ES-I3 (cell line): ENCODE measurements around the gene TBCA.

Experiments used
- H3K36me3 ChIP-seq: 2 replicates; pipeline ENCODE4 v1.6.1; 2013; ENCODE audit warnings: mild to moderate bottlenecking, low read length, control low read depth, moderate library complexity; ENCODE audit not compliant: insufficient read depth
- H3K4me1 ChIP-seq: 2 replicates; pipeline ENCODE4 v1.6.1; 2013; ENCODE audit warnings: mild to moderate bottlenecking, control low read depth, low read length; ENCODE audit not compliant: insufficient read depth
- H3K9ac ChIP-seq: 2 replicates; pipeline ENCODE4 v1.6.1; 2013; ENCODE audit warnings: low read depth, mild to moderate bottlenecking, low read length, moderate library complexity
- H3K9me3 ChIP-seq: 2 replicates; pipeline ENCODE4 v1.6.1; 2013; ENCODE audit warnings: mild to moderate bottlenecking, low read length, moderate library complexity; ENCODE audit not compliant: control insufficient read depth, insufficient read depth

TBCA gene

DNA sequence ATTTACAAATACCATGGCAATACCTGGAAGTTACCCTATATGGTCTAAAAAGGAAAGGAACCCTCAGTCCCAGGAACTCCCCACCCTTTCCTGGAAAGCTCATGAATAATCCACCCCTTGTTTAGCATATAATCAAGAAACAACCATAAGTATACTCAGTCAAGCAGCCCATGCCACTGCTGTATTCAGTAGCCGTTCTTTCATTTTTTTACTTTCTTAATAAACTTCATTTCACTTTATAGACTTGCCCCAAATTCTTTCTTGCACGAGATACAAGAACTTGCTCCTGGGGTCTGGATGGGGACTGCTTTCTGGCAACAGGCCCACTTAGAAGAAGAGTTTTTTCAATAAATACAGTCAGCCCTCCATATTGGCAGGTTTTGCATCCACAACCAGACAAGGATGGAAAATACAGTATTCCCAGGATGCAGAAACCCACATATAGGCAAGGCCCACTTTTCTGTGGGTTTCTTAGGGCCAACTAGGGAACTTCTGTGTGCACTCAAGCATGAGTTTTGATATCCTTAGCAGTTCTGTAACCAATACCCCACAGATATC is 2.8 kb upstream of the TBCA start:
- Histone ChIP-seq H3K4me1 (no peaks in the 10 kb centered on the region; the same call in 1 of the 2 replicates), H3K9me3 (no peaks in the 10 kb centered on the region), H3K9ac (no peak overlapping the region), H3K36me3 (no peaks in the 10 kb centered on the region)

- H3K9ac ChIP-seq = no peak overlapping the region
- H3K9me3 ChIP-seq = no peaks in the 10 kb centered on the region
- H3K36me3 ChIP-seq = no peaks in the 10 kb centered on the region
- H3K4me1 ChIP-seq = peaks cover 5% of the 10 kb centered on the region
Measured at GRCh38 chr5:77778398-77778797, 2.3 kb upstream of the TBCA start.

DNA sequence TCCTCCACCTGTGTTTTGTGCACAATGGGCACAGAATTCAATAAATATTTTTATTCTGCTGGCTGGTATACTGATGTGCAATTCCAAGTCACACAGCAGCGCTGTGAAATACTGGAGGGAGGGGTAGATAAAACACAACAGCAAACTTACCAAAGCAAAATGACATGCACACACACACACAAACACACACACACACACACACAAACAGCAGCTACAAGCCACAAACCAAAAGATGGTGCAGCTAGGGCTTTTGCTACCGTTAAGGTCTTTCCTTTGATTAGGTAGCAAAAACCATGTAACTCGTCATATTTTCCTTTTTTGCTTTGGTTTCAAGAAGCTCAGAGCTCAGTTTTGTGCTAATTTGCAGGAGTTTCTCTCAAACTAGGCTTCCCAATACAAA is 1.8 kb upstream of the TBCA start:
- Histone ChIP-seq H3K9me3 (no peaks in the 10 kb centered on the region), H3K36me3 (no peaks in the 10 kb centered on the region; the same call in none of the 2 replicates), H3K4me1 (peaks cover 10% of the 10 kb centered on the region), H3K9ac (no peak overlapping the region)

DNA sequence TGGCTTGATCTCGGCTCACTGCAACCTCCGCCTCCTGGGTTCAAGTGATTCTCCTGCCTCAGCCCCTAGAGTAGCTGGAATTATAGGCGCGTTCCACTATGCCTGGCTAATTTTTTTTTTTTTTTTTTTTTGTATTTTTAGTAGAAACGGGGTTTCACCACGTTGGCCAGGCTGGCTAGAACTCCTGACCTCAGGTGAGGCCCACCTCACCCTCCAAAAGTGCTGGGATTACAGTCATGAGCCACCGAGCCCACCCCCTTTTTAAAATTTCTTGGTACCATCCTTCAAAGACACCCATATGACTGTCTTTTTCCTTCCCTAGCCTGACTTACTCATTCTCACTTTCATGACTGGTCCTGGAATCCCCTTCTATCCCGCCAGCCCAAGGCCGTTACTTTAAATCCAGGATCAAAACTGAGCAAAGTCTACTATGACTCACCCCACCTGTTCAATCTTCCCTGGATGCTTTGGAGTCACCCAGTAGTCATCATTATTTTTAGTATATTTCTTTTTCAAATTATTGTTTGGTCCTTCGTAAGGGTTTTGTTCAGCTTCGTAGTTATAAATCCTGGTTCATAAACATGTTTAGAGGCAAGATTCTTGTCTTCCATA is 1.2 kb upstream of the TBCA start:
- H3K9ac ChIP-seq = no peak overlapping the region
- H3K4me1 ChIP-seq = peaks cover 11% of the 10 kb centered on the region
- no peaks in the 10 kb centered on the region; the same call in none of the 2 replicates for H3K36me3 ChIP-seq
- H3K9me3 ChIP-seq = no peaks in the 10 kb centered on the region

DNA sequence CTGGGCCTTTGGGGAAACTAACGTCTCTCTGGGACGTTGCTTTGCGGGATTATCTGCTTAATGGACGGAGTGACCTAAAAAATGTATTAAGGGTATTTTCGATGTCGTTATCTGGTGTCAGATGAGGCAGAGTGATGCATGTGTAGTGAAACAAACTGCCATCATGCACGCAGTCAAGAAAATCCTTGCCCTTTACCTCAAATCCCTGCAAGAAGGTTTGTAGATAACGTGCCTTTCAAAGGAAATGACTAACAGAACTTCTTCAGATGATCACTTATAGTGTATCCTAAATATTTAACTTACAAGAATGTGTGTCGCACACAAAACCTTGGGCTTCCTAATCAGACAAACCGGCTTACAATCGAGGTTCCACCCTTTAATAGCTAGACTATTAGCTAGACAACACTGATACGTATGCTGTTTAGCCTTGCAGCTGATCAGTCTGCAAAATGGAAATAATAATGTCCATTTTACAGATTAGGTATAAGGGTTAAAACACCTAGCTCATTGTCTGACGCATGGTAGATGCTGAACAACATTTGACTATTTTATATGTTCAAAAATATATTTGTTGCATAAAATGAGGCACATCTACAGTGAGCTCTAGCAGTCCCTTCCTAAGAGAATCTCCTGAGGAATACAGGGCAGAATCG is 541 bp upstream of the TBCA start:
- Histone ChIP-seq H3K36me3 (no peaks in the 10 kb centered on the region; the same call in none of the 2 replicates), H3K9me3 (no peaks in the 10 kb centered on the region), H3K4me1 (peaks cover 11% of the 10 kb centered on the region), H3K9ac (peak overlapping the region; percentile 88)

DNA sequence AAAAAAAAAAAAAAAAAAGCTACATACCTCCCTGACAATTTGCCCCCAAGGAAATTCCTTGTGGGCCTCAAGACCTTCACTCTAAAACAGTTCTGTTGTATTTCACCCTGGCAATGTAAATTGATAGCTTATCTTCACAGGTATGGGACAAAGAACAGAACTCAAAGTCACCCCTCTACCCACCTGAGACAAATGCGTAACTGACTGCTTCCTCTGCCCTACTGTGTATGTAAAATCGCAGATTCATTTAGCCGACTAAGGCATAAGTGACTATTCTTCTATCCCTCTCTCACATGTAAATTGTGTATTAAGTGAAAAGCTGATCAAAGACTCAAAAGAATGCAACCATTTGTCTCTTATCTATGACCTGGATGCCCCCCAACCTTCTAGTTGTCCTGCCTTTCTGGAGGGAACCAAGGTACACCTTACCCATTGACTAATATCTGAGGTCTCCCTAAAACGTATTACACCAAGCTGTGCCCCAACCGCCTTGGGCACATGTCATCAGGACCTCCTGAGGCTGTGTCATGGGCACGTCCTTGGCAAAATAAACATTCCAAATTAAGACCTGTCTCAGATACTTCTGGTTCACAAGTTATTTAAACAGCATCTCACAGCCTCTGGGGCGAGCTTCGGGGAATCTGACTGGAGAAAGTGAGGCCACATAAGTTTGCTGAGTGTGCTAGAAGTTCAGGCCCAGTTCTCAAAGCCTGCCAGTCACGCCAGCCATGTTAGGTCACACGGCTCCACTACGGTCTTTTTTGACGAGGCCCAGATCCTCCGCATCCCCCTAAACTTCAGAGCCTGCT is 954 bp downstream of the TBCA start:
- Histone ChIP-seq H3K4me1 (peaks cover 18% of the 10 kb centered on the region), H3K36me3 (no peaks in the 10 kb centered on the region; the same call in none of the 2 replicates), H3K9me3 (no peaks in the 10 kb centered on the region), H3K9ac (peak overlapping the region; percentile 88)

- peaks cover 19% of the 10 kb centered on the region for H3K4me1 ChIP-seq
- H3K36me3 ChIP-seq = no peaks in the 10 kb centered on the region; the same call in none of the 2 replicates
- H3K9ac ChIP-seq = peak overlapping the region; percentile 88; the same call in 1 of the 2 replicates
- no peaks in the 10 kb centered on the region for H3K9me3 ChIP-seq
Measured at GRCh38 chr5:77773734-77774280, 2.3 kb downstream of the TBCA start.

DNA sequence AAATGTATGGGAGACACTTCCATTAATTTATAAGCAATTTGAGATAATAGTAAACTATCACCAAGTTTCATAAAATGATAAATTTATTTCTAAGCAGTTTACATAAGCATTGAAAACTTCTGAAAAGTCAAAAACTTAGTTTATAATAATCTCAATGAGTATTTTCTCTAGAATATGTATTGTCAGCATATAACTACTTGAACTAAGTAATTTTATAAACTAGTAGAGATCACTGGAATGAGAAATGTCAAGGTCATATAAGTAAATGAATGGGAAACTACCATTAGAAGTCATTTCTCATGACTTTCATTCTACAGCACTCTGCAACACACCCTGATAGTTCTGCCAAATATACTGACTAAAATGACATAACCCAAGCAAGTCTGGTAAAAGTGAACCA is 3.4 kb downstream of the TBCA start:
- no peaks in the 10 kb centered on the region; the same call in none of the 2 replicates for H3K36me3 ChIP-seq
- H3K9me3 ChIP-seq = no peaks in the 10 kb centered on the region
- 0 out of 2 replicates have a peak overlapping the region, but pooled peaks have one; percentile 88 for H3K9ac ChIP-seq
- peaks cover 19% of the 10 kb centered on the region for H3K4me1 ChIP-seq

DNA sequence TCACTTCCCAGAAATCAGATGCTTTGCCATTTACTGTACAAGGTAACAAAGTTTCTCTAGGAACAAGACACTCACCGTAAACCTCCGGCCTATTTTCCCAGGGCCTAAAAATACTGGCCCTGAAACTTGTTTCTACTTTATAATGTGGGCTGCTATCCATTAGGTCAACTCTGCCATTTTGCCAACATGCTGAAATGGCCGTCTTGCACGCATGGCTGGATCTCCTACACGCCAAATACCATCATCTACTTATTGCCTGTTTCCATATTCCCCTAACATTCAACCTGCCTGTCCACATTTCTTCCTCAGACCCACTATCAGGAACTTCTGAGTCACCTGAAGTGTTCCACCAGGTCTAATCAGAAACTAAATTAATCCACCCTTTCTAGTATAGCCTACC is 4.7 kb downstream of the TBCA start:
- Histone ChIP-seq H3K36me3 (peaks cover 3% of the 10 kb centered on the region), H3K4me1 (peaks cover 19% of the 10 kb centered on the region; the same call in 1 of the 2 replicates), H3K9ac (no peak overlapping the region), H3K9me3 (no peaks in the 10 kb centered on the region)

- Histone ChIP-seq H3K9ac (no peak overlapping the region), H3K4me1 (peaks cover 19% of the 10 kb centered on the region; the same call in 1 of the 2 replicates), H3K9me3 (no peaks in the 10 kb centered on the region), H3K36me3 (peaks cover 3% of the 10 kb centered on the region)
Measured at GRCh38 chr5:77770293-77771005, 5.7 kb downstream of the TBCA start.

DNA sequence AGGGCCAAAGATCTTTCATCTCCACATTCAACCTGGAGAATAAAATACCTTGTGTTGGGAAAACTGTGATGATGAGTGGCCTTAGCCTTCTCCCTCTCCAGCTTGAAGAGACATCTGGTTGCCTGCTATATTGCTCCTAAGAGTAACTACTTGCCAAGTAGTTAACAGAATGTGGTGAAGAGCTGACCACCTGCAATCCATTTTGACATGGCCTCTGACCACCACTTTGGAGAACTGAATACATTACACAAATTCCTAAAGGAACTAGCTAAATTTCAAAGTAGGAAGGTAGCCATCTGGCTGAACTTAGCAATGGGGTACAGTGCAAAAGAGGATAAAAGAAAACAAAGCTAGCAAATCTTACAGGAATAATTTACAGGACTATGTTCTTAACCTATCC is 7.2 kb downstream of the TBCA start:
- peaks cover 19% of the 10 kb centered on the region; the same call in 1 of the 2 replicates for H3K4me1 ChIP-seq
- H3K9ac ChIP-seq = no peak overlapping the region
- peaks cover 3% of the 10 kb centered on the region for H3K36me3 ChIP-seq
- no peaks in the 10 kb centered on the region for H3K9me3 ChIP-seq

DNA sequence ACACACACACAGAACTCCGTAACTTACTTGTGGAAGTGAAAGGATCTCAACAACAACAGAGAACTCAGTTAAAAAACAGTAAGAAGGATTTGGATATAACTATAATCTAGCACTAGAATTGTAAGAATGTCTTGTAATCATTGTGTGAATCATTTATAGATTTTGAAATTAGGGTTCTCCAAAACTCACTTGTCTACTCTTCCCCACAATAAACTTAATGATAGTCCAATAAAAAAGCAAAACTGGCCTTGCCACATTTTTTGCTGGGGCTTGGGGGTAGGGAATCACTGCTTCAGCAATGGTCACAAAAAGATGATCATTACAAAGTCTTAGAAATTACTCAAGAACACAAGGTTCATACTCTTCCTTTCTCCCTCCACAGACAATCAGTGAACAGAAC is 8.8 kb downstream of the TBCA start:
- H3K4me1 ChIP-seq = peaks cover 8% of the 10 kb centered on the region; the same call in 1 of the 2 replicates
- no peak overlapping the region for H3K9ac ChIP-seq
- no peaks in the 10 kb centered on the region; the same call in 1 of the 2 replicates for H3K9me3 ChIP-seq
- H3K36me3 ChIP-seq = 0 out of 2 replicates have a peak, but pooled peaks cover 3% of the 10 kb centered on the region

GRCh38 chr5:77761606-77762005 is 14.5 kb downstream of the TBCA start:
- Histone ChIP-seq H3K36me3 (no peaks in the 10 kb centered on the region), H3K9me3 (peaks cover 3% of the 10 kb centered on the region), H3K4me1 (no peaks in the 10 kb centered on the region), H3K9ac (no peak overlapping the region)
